ENCODE data around the gene CAMK1D.

DNA sequence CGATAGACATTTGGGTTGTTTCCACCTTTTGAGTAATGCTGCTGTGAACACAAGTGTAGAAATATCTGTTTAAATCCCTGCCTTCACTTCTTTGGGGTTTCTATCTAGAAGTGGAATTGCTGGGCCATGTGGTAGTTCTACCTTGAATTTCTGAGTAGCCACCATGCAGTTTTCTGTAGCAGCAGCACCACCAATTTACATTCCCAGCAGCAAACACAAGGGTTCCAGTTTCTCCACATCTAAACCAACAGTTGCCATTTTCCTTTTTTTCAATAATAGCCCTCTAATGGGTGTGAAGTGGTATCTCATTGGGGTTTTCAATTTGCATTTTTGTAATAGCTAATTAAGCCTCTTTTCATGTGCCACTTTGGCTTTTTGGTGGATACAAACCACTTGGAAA lies 442.4 kb downstream of the CAMK1D start:
- no peak for TF ChIP-seq POLR2A (IDR thresholded peaks at IDR 0.05)
- TF ChIP-seq, protein P1, sequence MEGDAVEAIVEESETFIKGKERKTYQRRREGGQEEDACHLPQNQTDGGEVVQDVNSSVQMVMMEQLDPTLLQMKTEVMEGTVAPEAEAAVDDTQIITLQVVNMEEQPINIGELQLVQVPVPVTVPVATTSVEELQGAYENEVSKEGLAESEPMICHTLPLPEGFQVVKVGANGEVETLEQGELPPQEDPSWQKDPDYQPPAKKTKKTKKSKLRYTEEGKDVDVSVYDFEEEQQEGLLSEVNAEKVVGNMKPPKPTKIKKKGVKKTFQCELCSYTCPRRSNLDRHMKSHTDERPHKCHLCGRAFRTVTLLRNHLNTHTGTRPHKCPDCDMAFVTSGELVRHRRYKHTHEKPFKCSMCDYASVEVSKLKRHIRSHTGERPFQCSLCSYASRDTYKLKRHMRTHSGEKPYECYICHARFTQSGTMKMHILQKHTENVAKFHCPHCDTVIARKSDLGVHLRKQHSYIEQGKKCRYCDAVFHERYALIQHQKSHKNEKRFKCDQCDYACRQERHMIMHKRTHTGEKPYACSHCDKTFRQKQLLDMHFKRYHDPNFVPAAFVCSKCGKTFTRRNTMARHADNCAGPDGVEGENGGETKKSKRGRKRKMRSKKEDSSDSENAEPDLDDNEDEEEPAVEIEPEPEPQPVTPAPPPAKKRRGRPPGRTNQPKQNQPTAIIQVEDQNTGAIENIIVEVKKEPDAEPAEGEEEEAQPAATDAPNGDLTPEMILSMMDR (IDR thresholded peaks at IDR 0.05), result no peak
